Skin of body (tissue), 2 donors: Measurements from ENCODE around the gene CLTB. TPM values are rescaled to one million over a fixed set of nuclear protein-coding genes. Genes with fewer than 3 reads are reported as not detected.
A peak's percentile ranks its signal among the peaks of the same experiment; 100 is the strongest.

Experiments used
- DNase-seq: peaks from one replicate; lab custom pipeline; 2025; lab: John Stamatoyannopoulos, UW
- total RNA-seq: library from RNA; depleted of rRNA; stranded (reverse); fragments of >200 nt; gene quantifications from one replicate; pipeline ENCODE4 v1.2.3, GENCODE V29; 2014

CLTB gene
- total RNA-seq, 1 donor from 2014 or later = 63.0 TPM

DNA sequence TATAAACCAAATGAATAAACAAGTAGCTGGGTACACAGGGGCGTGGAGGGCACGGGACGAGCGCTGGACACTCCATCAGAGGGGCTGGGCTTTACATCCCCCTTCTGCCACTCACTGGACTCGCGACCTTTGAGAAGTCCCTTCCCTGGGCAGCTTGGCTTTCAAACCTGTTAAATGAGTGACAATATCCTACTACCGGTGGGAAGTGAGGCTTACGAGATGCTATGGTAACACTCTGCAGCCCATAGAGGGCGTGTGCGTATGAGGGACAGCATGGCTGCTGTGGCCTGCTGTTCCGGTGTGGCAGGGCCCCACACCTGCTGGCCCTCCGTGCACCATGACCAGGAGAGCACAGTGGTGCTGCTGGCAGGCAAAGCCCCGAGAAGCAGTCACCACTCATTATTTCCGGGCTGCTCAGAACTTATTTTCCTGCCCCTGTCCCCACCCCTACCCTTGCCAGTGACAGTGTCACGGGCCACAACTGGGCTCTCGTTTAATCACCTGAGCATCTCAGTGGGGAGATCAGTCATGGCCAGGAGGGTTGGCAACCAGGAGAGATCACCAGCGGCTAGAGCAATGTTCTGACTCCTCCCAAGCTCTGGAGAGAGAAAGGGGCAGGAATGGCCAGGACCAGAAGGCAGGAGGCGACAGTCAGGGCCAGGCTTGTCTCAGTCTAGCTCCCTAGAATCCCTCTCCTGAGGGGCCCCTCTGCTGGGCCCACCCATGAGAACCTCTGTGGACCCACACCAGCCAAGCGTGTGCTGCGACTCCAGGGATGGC, 10.5 kb downstream of the CLTB start:
- DNase-seq = no peak

DNA sequence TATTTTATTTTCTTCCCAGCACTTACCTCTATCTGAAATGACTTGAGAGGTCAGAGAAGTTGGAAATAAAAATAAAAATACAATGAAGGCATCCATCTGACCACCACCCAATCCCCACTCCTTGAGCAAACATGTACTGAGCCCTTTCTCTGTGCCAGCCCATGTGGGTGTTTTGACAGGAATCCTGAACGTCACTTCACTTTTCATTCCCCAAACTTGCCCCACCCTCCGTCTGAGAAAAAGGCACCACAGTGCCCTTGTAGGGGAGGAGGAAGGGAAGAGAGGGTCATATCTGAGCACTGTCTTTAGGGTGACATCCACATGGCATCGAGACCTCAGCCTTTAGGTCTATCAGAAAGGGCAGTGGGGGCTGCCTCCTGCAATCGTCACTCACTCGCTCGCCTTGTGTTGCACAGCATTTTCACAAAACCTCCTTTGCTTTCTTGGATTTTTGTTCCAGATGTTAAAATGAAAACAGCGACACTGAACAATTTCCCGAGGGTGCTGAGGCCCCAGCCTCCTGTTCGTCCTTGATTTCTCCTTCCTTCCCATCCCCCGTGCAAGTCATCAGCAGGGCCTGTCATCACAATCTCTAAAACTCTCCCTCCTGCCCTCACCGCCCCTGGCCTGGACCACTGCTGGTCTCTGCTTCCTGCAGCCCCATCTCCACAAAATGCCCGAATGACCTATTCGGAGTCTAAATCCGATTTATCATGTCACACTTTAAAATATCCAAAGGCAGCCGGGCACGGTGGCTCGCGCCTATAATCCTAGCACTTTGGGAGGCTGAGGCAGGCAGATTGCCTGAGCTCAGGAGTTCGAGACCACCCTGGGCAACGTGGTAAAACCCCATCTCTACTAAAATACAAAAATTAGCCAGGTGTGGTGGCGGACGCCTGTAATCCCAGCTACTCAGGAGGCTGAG, 14.8 kb downstream of the CLTB start:
- no peak for DNase-seq

DNA sequence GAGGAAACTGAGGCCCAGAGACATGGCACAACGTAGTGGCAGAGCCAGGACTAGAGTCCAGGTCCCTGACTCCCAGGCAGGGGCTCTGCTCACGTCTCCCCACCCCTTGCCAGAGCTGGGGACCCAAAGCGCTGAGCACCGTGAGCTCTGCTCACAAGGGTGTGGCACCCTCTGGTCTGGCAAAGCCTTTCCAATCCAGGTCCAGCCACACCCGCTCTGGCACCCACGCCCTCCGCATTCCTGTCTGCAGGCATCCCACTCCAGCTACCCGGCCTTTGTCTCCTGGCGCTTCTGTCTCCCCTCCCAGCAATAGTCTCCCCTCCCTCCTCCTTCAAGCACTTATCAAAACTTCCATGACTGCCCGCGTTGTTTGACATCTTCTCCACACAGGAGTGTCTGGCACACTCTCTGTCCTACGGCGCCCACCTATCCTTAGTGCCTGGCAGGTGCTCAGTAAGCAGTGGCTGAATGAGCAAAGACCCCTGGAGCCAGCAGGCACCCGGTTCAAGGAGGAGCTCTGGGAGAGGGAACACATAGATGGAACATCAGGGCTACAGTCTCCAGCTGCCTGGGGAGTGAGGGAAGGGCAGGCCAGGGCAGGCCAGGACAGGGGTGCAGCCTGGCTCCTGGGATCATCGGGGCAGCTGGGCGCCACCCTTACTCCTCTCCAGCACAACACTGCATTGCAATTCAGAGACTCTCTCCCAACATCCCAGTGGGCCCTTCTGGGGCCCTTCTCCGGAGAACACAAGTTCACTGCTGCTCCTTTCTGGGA, 15.8 kb downstream of the CLTB start:
- DNase-seq = no peak

DNA sequence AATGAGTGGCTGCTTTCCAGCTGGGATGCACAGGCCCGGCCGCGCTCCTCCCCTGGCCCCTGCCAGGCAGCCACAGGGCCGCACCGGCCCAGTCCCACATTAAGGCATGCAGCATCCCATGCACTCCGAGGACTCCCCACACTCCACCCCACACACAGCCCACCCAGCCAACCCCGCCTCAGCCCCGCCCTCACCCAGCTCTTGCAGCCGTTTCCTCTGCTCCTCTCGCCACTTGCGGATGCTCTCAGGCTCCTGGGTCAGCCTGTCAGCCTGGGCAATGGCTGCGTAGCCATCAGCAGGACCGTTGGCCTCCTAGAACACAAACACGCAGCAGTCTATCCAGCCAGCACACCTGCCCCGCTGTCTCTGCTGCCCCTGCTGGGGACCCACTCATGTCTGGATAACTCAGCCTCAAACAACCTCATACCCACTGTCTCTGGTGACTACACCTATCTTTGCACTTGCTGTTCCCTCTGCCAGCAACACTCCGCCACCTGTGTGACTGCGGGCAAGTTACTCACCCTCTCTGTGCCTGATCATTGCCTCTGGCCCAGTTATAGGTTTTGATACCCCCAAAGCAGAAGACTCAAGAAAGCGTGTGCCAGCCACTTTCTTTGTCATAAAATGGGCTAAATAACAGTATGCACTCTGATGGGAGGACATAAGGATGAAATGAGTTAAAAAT, 18.5 kb downstream of the CLTB start:
- no peak for DNase-seq

DNA sequence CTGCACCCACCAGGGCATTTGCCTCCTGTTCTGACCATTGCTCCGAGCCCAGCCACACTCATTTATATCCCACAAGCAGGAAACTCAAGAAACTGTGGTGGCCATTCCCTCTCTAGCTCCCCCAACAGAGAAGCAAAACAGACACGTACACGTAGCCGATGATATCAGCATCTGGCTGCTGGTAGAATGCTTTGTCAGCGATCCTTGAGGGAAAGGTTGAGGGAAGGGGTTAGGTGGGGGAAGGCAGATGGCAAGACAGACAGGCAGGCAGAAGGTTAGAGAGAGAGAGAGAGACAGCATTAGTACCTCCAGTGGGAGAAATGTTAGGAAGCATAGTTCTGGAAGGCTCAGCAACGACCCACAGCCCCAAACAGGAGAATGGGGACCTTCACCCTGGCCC, 20.0 kb downstream of the CLTB start:
- DNase-seq = no peak

DNA sequence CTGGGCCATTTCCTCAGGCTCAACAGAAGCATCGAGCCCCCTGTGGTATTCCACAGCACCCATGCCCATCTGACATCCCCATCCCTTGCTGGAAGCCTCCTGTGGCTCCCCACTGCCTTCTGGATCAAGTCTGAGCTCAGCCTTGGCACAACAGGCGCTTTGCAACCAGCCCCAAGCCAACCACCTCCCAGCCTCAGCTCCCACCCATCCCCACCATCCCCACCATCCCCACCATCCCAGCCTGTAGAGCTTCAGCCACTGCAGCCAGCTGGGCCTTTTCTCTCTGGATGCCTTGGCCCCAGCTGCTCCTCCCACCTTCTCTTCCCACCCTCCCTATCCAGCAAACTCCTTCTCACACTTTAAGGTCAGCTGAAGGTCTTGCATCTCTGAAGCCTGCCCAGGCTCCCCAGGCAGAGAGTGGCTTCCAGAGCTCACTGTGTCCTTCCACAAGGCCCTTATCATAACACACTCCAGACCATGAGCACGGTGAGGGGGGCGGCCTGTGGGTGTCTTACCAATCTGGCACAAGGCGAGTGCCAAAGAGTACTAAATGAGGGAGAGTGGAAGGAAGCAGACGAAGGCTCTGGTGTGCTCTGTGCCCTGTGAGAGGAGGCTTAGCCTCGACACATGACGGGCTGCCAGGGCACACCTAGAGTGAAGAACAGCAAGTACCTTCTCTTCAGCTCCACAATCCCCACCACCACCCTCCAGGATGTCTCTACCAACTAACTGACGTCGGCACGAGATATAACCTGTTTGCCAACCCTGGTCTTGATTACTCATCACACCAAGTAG, 21.3 kb downstream of the CLTB start:
- no peak for DNase-seq

DNA sequence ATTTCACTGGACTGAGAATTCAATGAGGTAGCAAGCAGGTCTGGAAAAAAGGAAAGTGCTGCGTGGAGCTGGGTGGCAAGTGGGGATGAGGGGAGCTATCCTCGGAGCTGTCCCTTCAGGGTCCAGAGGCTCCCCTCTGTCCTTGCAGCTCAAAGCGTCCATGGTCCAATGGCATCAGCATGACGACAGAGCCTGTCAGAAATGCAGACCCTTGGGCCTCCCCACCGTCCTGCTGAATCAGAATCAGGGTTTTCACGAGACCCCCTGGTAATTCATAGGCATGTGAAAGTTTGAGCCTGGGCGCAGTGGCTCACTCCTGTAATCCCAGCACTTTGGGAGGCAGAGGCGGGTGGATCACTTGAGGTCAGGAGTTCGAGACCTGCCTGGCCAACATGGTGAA, 22.2 kb downstream of the CLTB start:
- no peak for DNase-seq

DNA sequence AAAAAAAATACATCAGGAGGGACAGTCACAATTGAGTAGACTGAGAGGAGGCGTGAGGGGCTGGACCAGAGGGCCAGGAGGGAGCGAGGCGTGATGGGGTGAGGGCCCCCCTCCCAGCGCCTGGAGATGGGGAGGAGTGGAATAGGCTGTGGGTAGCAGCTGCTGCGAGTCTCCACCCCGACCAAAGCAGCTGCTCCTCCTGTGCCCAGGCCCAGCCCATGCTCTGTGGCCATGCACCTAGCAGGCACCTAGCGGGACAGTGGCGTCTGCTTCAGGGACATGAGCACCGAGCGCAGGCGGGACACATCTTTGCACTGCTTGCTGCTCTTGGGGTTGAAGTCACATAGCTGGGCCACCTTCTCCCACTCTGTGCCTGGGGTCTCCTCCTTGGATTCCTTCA, 23.8 kb downstream of the CLTB start:
- no peak for DNase-seq

DNA sequence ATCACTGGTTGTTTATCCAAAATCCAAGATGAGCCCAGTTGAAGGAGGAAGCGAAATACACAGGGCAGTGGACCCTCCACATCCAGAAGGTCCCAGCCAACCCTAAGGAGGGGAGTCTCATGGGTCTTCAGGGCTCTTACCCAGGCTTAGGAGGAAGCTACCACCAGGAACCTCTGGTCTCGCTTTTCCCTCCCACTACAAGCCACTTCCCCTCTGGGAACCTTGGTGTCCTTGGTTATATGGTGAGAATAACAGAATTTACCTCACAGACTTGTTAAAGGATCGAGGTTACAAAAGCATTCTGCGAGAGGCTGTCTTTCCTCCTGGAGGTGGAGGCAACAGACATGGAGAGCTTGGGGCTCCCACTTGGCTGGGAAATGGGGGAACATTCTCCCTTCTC, 24.3 kb downstream of the CLTB start:
- no peak for DNase-seq

DNA sequence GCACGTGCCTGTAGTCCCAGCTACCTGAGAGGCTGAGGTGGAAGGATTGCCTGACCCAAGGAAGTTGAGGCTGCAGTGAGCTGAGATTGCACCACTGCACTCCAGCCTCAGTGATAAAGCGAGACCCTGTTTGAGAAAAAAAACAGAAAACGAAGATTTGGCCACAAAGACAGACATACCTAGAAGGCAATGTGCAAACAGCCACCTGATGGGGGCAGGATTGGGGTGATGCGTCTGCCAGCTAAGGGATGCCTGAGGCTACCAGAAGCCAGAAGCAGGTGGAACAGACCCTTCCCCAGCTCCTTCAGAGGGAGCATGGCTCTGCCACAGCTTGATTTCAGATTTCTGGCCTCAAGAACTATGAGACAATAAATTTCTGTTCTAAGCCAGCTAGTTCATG, 24.9 kb downstream of the CLTB start:
- no peak for DNase-seq

DNA sequence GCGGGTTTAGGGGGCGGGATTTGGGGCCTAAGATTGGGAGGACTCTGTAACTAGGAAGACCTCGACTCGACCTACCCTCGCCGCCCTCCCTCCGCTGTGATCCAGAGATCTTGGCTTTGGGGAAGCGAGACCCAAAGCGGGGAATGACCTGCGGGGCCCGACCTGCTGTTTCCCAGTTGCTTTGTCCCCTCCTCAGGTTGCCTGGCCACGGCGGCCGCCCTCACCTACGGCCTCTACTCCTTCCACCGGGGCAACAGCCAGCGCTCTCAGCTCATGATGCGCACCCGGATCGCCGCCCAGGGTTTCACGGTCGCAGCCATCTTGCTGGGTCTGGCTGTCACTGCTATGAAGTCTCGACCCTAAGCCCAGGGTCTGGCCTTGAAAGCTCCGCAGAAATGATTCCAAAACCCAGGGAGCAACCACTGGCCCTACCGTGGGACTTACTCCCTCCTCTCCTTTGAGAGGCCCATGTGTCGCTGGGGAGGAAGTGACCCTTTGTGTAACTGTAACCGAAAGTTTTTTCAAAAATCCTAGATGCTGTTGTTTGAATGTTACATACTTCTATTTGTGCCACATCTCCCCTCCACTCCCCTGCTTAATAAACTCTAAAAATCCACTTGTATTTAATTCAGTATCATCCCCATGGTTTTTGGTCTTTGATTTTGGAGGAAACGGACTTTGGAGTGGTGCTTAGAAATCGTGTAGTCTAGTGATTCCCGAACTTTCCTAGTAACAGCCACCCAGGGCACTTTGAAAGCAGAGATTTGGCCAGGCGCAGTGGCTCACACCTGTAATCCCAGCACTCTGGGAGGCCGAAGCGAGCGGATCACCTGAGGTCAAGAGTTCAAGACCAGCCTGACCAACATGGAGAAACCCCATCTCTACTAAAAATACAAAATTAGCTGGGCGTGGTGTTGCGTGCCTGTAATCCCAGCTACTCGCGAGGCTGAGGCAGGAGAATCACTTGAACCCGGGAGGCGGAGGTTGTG, 26.9 kb downstream of the CLTB start:
- no peak for DNase-seq

DNA sequence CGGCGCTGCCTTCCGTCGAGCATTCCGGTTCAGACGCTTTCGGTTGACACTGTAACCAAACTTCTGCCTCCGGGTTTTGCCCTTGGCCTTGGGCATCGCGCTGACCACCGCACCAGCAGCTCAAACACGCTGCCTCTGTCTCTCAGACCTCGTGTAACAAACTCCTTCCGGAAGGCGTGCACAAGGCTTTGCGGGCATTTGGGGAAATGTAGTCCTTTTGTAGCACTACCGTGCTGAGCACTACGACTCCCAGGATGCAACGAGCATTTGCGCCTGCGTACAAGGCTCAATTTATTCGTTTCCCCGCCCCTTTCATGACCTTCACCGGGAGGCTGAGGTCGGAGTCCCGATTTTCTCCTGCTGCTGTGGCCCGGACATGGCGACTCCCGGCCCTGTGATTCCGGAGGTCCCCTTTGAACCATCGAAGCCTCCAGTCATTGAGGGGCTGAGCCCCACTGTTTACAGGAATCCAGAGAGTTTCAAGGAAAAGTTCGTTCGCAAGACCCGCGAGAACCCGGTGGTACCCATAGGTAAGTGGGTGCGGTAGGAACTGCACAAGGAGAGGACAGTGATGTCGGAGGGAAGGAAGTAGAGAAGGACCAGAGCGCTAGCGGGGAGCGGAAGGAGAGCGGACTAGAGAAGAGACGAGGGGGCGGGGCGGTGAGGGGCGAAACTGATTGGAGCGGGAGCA, 27.8 kb downstream of the CLTB start, which contains the start of the genes HIGD2A and NOP16:
Gene HIGD2A, plus strand, starts transcription at position 308 of the 691 bp plus-strand sequence. Its CDS starts 69 bp downstream, at position 377.
Gene NOP16, minus strand, starts transcription at position 155 of the 691 bp plus-strand sequence. Its CDS starts 59 bp downstream, at position 96.
- DNase-seq = peak; percentile 99

DNA sequence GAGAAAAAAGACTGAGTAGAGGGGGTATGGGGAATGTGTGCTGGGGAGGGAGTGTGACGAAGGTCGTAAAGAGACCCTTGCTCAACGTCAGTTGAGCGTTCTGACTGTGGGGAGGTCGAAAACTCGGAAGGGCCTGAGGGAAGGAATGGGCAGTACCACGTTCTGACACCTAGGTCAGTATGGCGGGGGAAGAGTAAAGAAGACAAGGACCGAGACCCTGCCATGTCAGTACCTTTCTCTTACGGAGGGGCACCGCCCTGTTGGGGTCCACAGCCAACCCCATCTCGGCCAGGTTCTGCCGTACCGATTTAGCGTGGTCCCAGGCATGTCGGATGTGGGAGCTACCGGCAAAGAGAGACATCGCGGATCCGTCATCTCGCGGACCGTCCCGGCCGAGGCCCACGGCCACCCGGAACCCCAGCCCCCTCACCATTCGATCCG, 28.3 kb downstream of the CLTB start:
- DNase-seq = no peak

DNA sequence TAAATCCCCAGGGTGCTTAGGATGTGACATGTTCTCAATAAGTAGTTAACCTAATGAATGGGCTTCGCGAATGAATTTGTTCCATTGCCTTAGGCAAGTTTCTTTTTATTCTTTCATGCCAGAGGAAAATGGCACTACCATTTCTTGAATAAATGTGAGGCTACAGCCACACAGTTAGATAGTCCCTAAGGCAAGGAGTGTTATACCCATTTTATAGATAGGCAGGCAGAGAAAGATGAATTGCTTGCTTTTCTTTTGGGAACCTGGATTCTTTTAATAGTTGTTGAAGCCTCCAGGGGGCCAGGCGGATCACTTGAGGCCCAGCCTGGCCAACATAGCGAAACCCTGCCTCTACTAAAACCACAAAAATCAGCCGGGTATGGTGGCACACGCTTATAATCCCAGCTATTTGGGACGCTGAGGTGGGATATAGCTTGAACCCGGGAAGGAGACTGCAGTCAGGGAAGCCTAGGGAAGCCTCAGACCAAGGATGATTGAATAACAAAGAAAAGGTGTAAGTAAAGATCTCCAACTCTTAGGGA, 28.9 kb downstream of the CLTB start:
- DNase-seq = no peak

DNA sequence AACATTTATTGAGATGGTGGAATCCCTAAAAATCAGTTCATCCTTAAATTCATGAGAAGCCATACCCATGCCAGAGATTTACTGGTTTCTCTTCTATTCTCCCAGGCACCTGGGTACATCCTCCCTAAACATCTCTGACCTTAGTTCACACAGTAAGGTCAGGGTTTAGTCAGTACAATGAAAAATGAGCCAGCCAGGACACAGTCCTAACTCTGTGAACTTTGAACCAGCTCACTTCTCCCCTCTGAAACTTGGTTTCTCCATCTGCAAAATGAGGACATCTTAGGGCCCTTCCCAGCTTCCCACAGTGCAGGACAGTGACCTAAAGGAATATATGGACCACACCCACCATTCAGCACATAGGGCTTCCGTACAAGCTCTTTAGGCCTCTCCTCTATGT, 29.8 kb downstream of the CLTB start:
- no peak for DNase-seq

DNA sequence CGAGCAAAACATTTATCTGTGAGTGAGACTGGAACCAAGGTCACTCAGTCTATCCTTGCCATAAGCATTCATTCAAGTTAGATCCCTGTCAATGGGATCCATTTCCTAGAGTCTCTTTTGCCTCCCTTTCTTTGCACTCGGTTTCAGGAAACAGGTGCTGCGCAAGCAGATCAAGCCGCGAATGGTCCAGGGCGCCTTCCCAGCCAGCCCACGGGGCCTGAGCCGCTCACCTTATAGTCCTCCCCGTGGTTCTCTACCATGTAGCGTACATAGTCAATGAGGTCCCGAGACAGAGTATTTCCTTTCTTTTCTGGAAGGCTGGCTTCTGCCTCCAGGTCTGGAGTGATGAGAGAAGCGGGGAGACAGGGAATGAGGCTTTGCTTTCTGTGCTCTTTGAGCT, 31.3 kb downstream of the CLTB start:
- no peak for DNase-seq

DNA sequence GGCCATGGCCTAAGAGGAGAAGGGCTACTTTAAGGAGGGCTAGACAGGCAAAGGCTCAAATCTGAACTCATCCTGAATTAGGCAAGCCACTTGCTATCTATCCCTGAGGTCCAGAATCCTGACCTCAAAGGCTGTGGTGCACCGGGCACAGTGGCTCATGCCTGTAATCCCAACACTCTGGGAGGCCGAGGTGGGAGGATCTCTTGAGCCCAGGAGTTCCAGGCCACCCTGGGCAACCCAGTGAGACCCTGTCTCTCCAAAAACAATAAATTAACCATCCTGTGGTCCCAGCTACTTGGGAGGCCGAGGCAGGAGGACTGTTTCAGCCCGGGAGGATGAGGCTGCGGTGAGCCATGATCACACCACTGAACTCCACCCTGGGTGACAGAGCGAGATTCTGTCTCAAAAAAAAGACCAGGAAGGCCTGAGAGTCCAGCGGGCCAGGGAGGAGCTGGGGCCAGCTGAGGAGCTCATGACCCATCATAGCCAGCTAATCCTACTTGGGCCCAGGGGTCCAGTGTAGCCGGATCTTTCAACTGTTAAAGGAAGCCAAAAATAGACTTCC, 31.9 kb downstream of the CLTB start:
- no peak for DNase-seq

DNA sequence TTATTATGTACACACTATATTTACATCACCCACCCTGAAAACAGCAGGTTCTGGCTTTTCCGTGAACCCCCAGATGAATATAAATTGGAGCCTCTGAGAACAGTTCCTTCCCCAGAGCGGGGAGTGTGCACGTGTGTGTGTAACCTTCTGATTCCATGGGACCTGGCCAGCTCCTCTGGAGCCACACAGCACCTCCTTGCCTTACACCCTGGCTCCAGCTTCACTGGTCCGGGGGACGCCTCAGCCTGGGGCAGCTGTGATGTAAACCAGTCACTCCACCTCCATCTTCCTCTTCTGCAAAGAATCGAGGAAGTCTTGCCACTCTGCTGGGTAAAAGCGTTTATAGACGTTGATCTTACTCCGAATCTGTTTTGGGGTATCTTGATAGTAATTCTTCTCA, 32.4 kb downstream of the CLTB start:
- DNase-seq = no peak
